Caco-2 (cell line): ENCODE data around the gene CDK11B. TPM values are rescaled to one million over a fixed set of nuclear protein-coding genes. Genes with fewer than 3 reads are reported as not detected.

Experiments used
- BruUV-seq: library from RNA; stranded (reverse); fragments of 400-500 nt; replicated peaks from 2 replicates; lab custom pipeline; 2021; lab: Mats Ljungman, UMichigan
- CTCF ChIA-PET: fragments of 300-600 bp; sonication (Branson Sonifier 250); formaldehyde crosslinking; loops from one replicate; lab custom pipeline; 2022; ENCODE audit warnings: antibody characterized with exemption; lab: Charles Lee
- POLR2A ChIA-PET: fragments of 300-600 bp; sonication (Branson Sonifier 250); formaldehyde crosslinking; loops from one replicate; lab custom pipeline; 2022; ENCODE audit warnings: antibody characterized with exemption; lab: Charles Lee
- DNase-seq, 2 experiments: peaks; one replicate each; pipeline versions ENCODE4 v3.0.0 to v3.0.0-alpha.2; 2020 to 2022
- H3K27me3 ChIP-seq: replicated peaks from 2 replicates; pipeline ENCODE4 v1.6.0; 2011; ENCODE audit warnings: low read length; ENCODE audit not compliant: control insufficient read depth, insufficient read depth
- H3K36me3 ChIP-seq: 2 replicates; pipeline ENCODE4 v1.5.1; 2011; ENCODE audit warnings: low read length; ENCODE audit not compliant: control insufficient read depth, insufficient read depth
- H3K4me1 ChIP-seq: fragments of 250-450 bp; sonication (Bioruptor Pico); 2 replicates; pipeline ENCODE4 v1.5.1; 2020; ENCODE audit warnings: mild to moderate bottlenecking
- H3K4me3 ChIP-seq: 2 replicates; pipeline ENCODE4 v1.5.1; 2011; ENCODE audit warnings: low read depth, mild to moderate bottlenecking, control low read depth, low read length
- H3K9me3 ChIP-seq: fragments of 250-450 bp; sonication (Bioruptor Pico); 2 replicates; pipeline ENCODE4 v1.5.1; 2020; ENCODE audit warnings: mild to moderate bottlenecking, moderate library complexity
- H3K27ac Mint-ChIP-seq: one replicate; pipeline ENCODE4 v1.8.0; 2022; ENCODE audit warnings: mixed read lengths; ENCODE audit not compliant: unreplicated experiment
- H3K27me3 Mint-ChIP-seq: one replicate; pipeline ENCODE4 v1.8.0; 2022; ENCODE audit warnings: mixed read lengths; ENCODE audit not compliant: insufficient read depth, unreplicated experiment
- H3K36me3 Mint-ChIP-seq: one replicate; pipeline ENCODE4 v1.8.0; 2022; ENCODE audit warnings: mild to moderate bottlenecking, mixed read lengths; ENCODE audit not compliant: insufficient read depth, unreplicated experiment
- H3K4me1 Mint-ChIP-seq: one replicate; pipeline ENCODE4 v1.8.0; 2022; ENCODE audit warnings: low read depth, mixed read lengths; ENCODE audit not compliant: unreplicated experiment
- H3K4me3 Mint-ChIP-seq: one replicate; pipeline ENCODE4 v1.8.0; 2022; ENCODE audit warnings: mild to moderate bottlenecking, moderate library complexity, mixed read lengths; ENCODE audit not compliant: unreplicated experiment
- H3K9me3 Mint-ChIP-seq: one replicate; pipeline ENCODE4 v1.8.0; 2022; ENCODE audit warnings: mixed read lengths; ENCODE audit not compliant: unreplicated experiment
- intact Hi-C: fragments of 100-400 bp; cut with micrococcal nuclease; formaldehyde crosslinking; loops from one replicate; pipeline ENCODE4 v1.10.0; 2022; ENCODE audit not compliant: unreplicated experiment
- total RNA-seq: library from RNA; stranded (reverse); gene quantifications from 2 replicates; pipeline ENCODE4 v1.2.3, GENCODE V29; 2022
- TF ChIP-seq, protein P1 (sequence below), 2 experiments: fragments of 200-600 bp in 1 of 2; IDR thresholded peaks; 1 replicate in 1 of 2; 2 replicates in 1 of 2; pipeline versions ENCODE4 v1.5.1 to v1.8.0; 2011 to 2022; ENCODE audit warnings: antibody characterized with exemption in 1 of 2, control low read depth in 1 of 2, inconsistent platforms in 1 of 2, low read depth in 1 of 2, low read length in 1 of 2, mild to moderate bottlenecking in 1 of 2, moderate library complexity in 1 of 2; ENCODE audit not compliant: insufficient read depth in 1 of 2, severe bottlenecking in 1 of 2, unreplicated experiment in 1 of 2

The CDK11B gene
- total RNA-seq, 1 experiment from 2014 or later = 30.2 TPM

- no TSS peak for BruUV-seq
- no peaks in the 10 kb centered on the region for H3K27me3 Mint-ChIP-seq
- H3K4me1 Mint-ChIP-seq = no peaks in the 10 kb centered on the region
- H3K4me3 Mint-ChIP-seq = no peak overlapping the region
- Histone ChIP-seq H3K4me1 (no peaks in the 10 kb centered on the region), H3K36me3 (no peaks in the 10 kb centered on the region), H3K27me3 (no peaks in the 10 kb centered on the region), H3K9me3 (no peaks in the 10 kb centered on the region), H3K4me3 (no peak overlapping the region)
- POLR2A ChIA-PET = no interaction called here
- intact Hi-C loops = no loop called here
- no peak overlapping the region for H3K27ac Mint-ChIP-seq
- H3K9me3 Mint-ChIP-seq = no peaks in the 10 kb centered on the region
- peaks cover 13% of the 10 kb centered on the region for H3K36me3 Mint-ChIP-seq
- CTCF ChIA-PET = no interaction called here
- TF ChIP-seq, protein P1, sequence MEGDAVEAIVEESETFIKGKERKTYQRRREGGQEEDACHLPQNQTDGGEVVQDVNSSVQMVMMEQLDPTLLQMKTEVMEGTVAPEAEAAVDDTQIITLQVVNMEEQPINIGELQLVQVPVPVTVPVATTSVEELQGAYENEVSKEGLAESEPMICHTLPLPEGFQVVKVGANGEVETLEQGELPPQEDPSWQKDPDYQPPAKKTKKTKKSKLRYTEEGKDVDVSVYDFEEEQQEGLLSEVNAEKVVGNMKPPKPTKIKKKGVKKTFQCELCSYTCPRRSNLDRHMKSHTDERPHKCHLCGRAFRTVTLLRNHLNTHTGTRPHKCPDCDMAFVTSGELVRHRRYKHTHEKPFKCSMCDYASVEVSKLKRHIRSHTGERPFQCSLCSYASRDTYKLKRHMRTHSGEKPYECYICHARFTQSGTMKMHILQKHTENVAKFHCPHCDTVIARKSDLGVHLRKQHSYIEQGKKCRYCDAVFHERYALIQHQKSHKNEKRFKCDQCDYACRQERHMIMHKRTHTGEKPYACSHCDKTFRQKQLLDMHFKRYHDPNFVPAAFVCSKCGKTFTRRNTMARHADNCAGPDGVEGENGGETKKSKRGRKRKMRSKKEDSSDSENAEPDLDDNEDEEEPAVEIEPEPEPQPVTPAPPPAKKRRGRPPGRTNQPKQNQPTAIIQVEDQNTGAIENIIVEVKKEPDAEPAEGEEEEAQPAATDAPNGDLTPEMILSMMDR (IDR thresholded peaks at IDR 0.05; ENCODE audit: insufficient read depth in 1 of 2, low read depth in 1 of 2, low read length in 1 of 2, severe bottlenecking in 1 of 2, unreplicated experiment in 1 of 2) = no peak
- DNase-seq = no peak
Observed at GRCh38 chr1:1626207-1627141, 32.3 kb downstream of the CDK11B start.

DNA sequence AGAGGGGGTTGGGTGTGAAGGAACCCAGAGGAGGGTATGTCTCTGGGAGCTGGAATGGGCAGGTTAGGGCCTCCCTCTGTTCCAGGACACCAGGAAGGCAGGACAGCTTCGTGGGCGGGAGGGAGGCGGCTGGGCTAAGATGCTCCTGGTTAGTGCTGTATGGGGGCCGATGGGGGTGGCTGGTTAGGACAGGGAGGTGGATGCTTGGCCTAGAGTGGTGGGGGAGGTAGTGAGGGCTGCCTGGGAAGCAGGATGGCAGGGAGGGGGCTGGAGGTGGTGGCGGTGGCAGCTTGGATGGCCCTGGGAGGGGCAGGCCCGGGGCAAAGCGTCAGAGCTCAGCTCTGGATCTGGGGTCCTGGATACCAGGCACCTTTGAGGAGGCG, 33.0 kb downstream of the CDK11B start:
- BruUV-seq = no TSS peak
- POLR2A ChIA-PET = no interaction called here

DNA sequence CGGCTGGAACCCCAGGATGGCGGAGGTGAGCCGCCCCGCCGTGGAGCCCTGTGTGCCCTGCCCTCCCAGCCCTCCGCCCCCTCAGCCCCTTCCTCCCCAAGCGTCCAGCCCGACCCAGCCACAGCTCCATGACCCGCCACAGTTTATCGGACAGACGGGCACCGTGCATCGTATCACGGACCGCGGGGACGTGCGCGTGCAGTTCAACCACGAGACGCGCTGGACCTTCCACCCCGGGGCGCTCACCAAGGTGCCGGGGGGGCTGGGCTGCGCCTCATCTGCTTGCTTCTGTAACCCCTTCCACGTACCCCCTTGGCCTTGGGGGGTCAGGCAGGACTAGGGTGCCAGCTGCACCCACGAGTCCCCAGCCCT, 33.4 kb downstream of the CDK11B start:
- Mint-ChIP-seq H3K4me3 (no peak overlapping the region), H3K9me3 (no peaks in the 10 kb centered on the region), H3K27ac (no peak overlapping the region), H3K36me3 (peaks cover 11% of the 10 kb centered on the region), H3K27me3 (no peaks in the 10 kb centered on the region), H3K4me1 (no peaks in the 10 kb centered on the region)
- Histone ChIP-seq H3K36me3 (no peaks in the 10 kb centered on the region), H3K27me3 (no peaks in the 10 kb centered on the region), H3K4me1 (no peaks in the 10 kb centered on the region), H3K4me3 (no peak overlapping the region), H3K9me3 (no peaks in the 10 kb centered on the region)
- no TSS peak for BruUV-seq
- DNase-seq = no peak
- intact Hi-C loops = no loop called here
- ChIA-PET CTCF (no interaction called here), POLR2A (no interaction called here)
- TF ChIP-seq, protein P1 (IDR thresholded peaks at IDR 0.05; ENCODE audit: insufficient read depth in 1 of 2, low read depth in 1 of 2, low read length in 1 of 2, severe bottlenecking in 1 of 2, unreplicated experiment in 1 of 2) = no peak

More for the DNA sequence above, 33.0 kb downstream of the CDK11B start:
- no peaks in the 10 kb centered on the region for H3K27me3 ChIP-seq
- H3K27me3 Mint-ChIP-seq = no peaks in the 10 kb centered on the region
- intact Hi-C loops = no loop called here
- CTCF ChIA-PET = no interaction called here
- no peaks in the 10 kb centered on the region for H3K4me1 ChIP-seq
- TF ChIP-seq, protein P1 (IDR thresholded peaks at IDR 0.05; ENCODE audit: insufficient read depth in 1 of 2, low read depth in 1 of 2, low read length in 1 of 2, severe bottlenecking in 1 of 2, unreplicated experiment in 1 of 2) = no peak
- H3K36me3 ChIP-seq = no peaks in the 10 kb centered on the region
- DNase-seq = no peak
- no peak overlapping the region for H3K4me3 ChIP-seq
- H3K9me3 ChIP-seq = no peaks in the 10 kb centered on the region
- H3K4me3 Mint-ChIP-seq = no peak overlapping the region
- H3K36me3 Mint-ChIP-seq = peaks cover 13% of the 10 kb centered on the region
- no peaks in the 10 kb centered on the region for H3K9me3 Mint-ChIP-seq
- H3K27ac Mint-ChIP-seq = no peak overlapping the region
- no peaks in the 10 kb centered on the region for H3K4me1 Mint-ChIP-seq
